Measurements from ENCODE around the gene RBFA.

DNA sequence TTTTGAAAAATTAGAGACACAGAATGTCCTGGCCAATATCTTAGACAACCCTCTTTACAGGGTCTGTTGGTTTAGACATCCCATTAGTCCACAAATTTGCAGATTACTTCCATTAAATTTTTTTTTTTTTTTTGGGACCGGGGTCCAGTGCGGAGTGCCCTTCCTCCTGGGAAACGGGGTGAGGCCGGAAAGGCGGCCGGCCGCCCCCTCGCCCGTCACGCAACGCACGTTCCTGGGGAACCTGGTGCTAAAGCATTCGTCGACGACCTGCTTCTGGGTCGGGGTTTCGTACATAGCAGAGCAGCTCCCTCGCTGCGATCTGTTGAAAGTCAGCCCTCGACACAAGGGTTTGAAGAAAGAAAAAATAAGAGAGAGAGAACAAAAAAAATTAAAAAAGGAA lies 21.5 kb upstream of the RBFA start:
- TF ChIP-seq ZBTB33 (IDR thresholded peaks at IDR 0.05) (no peak), POLR2A (IDR thresholded peaks at IDR 0.05; ENCODE audit: low read depth, low read length) (no peak), CTCF (IDR thresholded peaks at IDR 0.05 in 2 of 3, conservative IDR thresholded peaks at IDR 0.05 in 1 of 3; ENCODE audit: control insufficient read depth in 2 of 3, extremely low read depth in 1 of 3, insufficient read depth in 1 of 3, low read depth in 3 of 3, low read length in 3 of 3) (no peak), KLF5 (IDR thresholded peaks at IDR 0.05; ENCODE audit: partially characterized antibody) (no peak), MAX (IDR thresholded peaks at IDR 0.05; ENCODE audit: low read depth, low read length) (no peak), SPI1 (IDR thresholded peaks at IDR 0.05; ENCODE audit: borderline replicate concordance, insufficient read depth, low read depth, low read length) (no peak)

All from GM12878 (cell line).